ENCODE results near the gene PLB1. TPM values are rescaled to one million over a fixed set of nuclear protein-coding genes. Genes with fewer than 3 reads are reported as not detected.

Gene PLB1
- total RNA-seq, 1 experiment from 2014 or later, result 0.40 TPM

DNA sequence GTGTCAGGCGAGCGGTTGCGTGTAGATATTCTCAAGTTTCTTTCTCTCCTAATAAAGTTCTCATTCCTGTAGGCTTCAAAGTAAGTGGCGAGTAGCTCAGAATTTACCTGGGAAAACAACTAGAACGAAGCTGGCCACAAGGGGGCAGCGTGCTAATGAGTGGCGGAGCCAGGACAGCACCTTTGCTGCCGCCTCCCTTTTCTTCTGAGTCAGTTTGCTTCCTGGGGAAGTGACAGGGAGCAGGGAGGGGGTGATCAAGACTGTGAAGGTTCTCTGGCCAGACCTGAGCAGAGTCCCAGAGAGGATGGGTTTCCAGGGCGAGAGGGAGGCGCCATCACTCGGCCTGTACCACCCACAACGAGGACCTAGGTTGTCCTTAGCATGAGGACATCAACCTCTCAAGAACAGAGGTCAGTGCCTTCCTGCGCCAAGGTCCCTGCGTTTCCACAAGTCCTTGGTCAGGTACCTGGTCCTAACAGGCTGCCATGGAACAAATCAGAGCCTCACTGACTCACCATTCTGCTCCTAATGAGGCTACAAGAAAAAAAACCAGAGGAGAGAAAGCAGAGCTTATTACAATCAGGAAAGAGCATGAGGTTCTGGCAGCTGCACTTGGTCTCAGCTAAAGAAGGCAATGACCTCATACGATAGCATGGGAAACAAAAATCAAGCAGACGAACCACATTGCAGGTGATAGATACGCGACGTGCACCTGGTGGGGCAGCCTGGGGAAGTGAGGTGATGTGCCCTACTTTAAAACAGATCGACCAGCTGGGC, 98.7 kb downstream of the PLB1 start:
- H3K4me2 ChIP-seq (ENCODE audit: low read length), result peak overlapping the region; percentile 52
- H3K4me1 ChIP-seq (ENCODE audit: insufficient read depth, low read length), result peaks cover 30% of the 10 kb centered on the region
- H4K20me1 ChIP-seq (ENCODE audit: low read length), result no peaks in the 10 kb centered on the region
- ATAC-seq (peak; percentile 96), DNase-seq (peak; percentile 99)
- H3K9ac ChIP-seq (ENCODE audit: low read length), result peak overlapping the region; percentile 63
- peak overlapping the region; percentile 81 for H3K27ac ChIP-seq (ENCODE audit: low read length)
- ChIA-PET POLR2A (ENCODE audit: unreplicated experiment) (interaction anchor here (0.6 to 0.8 kb wide), 4 partner anchors 10 to 157 kb away, joined by 3 to 4 read pairs (median 4); partner anchors contain the start of gene PPP1CB), CTCF (interaction anchor here (0.6 to 2.2 kb wide), 15 partner anchors 9 to 184 kb away, joined by 3 to 30 read pairs (median 9); partner anchors contain the start of gene PPP1CB)
- H3F3A ChIP-seq (ENCODE audit: low read length, unreplicated experiment), result no peaks in the 10 kb centered on the region
- H3K79me2 ChIP-seq (ENCODE audit: low read length), result no peaks in the 10 kb centered on the region
- TF ChIP-seq EZH2 (IDR thresholded peaks at IDR 0.05; ENCODE audit: low read length, unreplicated experiment) (no peak), EZH2phosphoT487 (IDR thresholded peaks at IDR 0.05; ENCODE audit: borderline replicate concordance, low read length) (no peak)
- TF ChIP-seq, protein P1, sequence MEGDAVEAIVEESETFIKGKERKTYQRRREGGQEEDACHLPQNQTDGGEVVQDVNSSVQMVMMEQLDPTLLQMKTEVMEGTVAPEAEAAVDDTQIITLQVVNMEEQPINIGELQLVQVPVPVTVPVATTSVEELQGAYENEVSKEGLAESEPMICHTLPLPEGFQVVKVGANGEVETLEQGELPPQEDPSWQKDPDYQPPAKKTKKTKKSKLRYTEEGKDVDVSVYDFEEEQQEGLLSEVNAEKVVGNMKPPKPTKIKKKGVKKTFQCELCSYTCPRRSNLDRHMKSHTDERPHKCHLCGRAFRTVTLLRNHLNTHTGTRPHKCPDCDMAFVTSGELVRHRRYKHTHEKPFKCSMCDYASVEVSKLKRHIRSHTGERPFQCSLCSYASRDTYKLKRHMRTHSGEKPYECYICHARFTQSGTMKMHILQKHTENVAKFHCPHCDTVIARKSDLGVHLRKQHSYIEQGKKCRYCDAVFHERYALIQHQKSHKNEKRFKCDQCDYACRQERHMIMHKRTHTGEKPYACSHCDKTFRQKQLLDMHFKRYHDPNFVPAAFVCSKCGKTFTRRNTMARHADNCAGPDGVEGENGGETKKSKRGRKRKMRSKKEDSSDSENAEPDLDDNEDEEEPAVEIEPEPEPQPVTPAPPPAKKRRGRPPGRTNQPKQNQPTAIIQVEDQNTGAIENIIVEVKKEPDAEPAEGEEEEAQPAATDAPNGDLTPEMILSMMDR (conservative IDR thresholded peaks at IDR 0.05; ENCODE audit: low read depth, low read length), result peak; percentile 91
- no peaks in the 10 kb centered on the region for H3K36me3 ChIP-seq (ENCODE audit: low read depth, low read length)
- BruUV-seq (replicated peaks), result TSS peak; percentile 90
- H3K9me3 ChIP-seq (ENCODE audit: low read length), result no peaks in the 10 kb centered on the region
- no peak overlapping the region for H3K4me3 ChIP-seq (ENCODE audit: low read length)
- no peaks in the 10 kb centered on the region for H3K27me3 ChIP-seq (ENCODE audit: low read length)
- intact Hi-C loops (cut with micrococcal nuclease), result loop anchor here (1.0 to 2.0 kb wide), 6 partner anchors 10 to 159 kb away; no protein-coding TSS in a partner anchor
- peak overlapping the region; percentile 60 for H2AFZ ChIP-seq (ENCODE audit: low read length)
- no peaks in the 10 kb centered on the region for H3K9me2 ChIP-seq (replicated peaks; ENCODE audit: low read length)

- intact Hi-C loops (cut with micrococcal nuclease), result loop anchor here (2.0 kb wide), 1 partner anchor 15 kb away; no protein-coding TSS in a partner anchor
- no peak overlapping the region for H3K4me3 ChIP-seq (ENCODE audit: low read length)
- H3K9ac ChIP-seq (ENCODE audit: low read length), result no peak overlapping the region
- TF ChIP-seq, protein P1 (conservative IDR thresholded peaks at IDR 0.05; ENCODE audit: low read depth, low read length), result no peak
- TF ChIP-seq EZH2 (IDR thresholded peaks at IDR 0.05; ENCODE audit: low read length, unreplicated experiment) (no peak), EZH2phosphoT487 (IDR thresholded peaks at IDR 0.05; ENCODE audit: borderline replicate concordance, low read length) (no peak)
- H3F3A ChIP-seq (ENCODE audit: low read length, unreplicated experiment), result no peaks in the 10 kb centered on the region
- DNase-seq (no peak), ATAC-seq (no peak)
- no peak overlapping the region for H2AFZ ChIP-seq (ENCODE audit: low read length)
- no peaks in the 10 kb centered on the region for H3K9me3 ChIP-seq (ENCODE audit: low read length)
- H3K79me2 ChIP-seq (ENCODE audit: low read length), result no peaks in the 10 kb centered on the region
- 0 out of 2 replicates have a peak overlapping the region, but pooled peaks have one; percentile 52 for H3K4me2 ChIP-seq (ENCODE audit: low read length)
- ChIA-PET CTCF (interaction anchor here (1.5 to 2.2 kb wide), 6 partner anchors 26 to 159 kb away, joined by 9 to 30 read pairs (median 13); partner anchors contain the start of gene PPP1CB), POLR2A (ENCODE audit: unreplicated experiment) (no interaction called here)
- peaks cover 30% of the 10 kb centered on the region for H3K4me1 ChIP-seq (ENCODE audit: insufficient read depth, low read length)
- H3K9me2 ChIP-seq (replicated peaks; ENCODE audit: low read length), result no peaks in the 10 kb centered on the region
- H3K27ac ChIP-seq (ENCODE audit: low read length), result peak overlapping the region; percentile 81
- H3K27me3 ChIP-seq (ENCODE audit: low read length), result no peaks in the 10 kb centered on the region
- no peaks in the 10 kb centered on the region for H4K20me1 ChIP-seq (ENCODE audit: low read length)
- no peaks in the 10 kb centered on the region for H3K36me3 ChIP-seq (ENCODE audit: low read depth, low read length)
- BruUV-seq (replicated peaks), result no TSS peak
These were observed 99.5 kb downstream of the PLB1 start for GRCh38 chr2:28595323-28595722.

DNA sequence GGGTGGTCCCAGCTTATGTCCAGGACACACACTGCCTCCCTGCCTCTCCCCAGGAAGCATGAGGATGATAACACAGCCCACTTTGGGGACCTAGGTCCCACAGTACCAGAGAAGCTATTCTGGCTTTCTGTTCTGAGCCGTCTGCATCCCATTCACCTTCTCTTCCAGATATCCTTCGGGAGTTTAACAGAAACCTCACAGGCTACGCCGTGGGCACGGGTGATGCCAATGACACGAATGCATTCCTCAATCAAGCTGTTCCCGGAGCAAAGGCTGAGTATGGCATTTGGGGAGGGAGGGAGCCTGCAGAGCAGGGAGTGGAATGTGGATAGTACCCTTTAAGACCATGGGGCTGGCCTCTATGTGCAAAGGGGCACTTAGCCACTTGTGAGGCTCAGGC, 102.6 kb downstream of the PLB1 start:
- intact Hi-C loops (cut with micrococcal nuclease), result no loop called here
- ChIA-PET CTCF (no interaction called here), POLR2A (ENCODE audit: unreplicated experiment) (no interaction called here)
- Histone ChIP-seq H3F3A (ENCODE audit: low read length, unreplicated experiment) (no peaks in the 10 kb centered on the region), H3K9me3 (ENCODE audit: low read length) (no peaks in the 10 kb centered on the region), H4K20me1 (ENCODE audit: low read length) (no peaks in the 10 kb centered on the region), H3K4me1 (ENCODE audit: insufficient read depth, low read length) (peaks cover 40% of the 10 kb centered on the region), H3K79me2 (ENCODE audit: low read length) (no peaks in the 10 kb centered on the region), H3K9me2 (replicated peaks; ENCODE audit: low read length) (no peaks in the 10 kb centered on the region), H3K36me3 (ENCODE audit: low read depth, low read length) (no peaks in the 10 kb centered on the region), H3K9ac (ENCODE audit: low read length) (no peak overlapping the region), H3K27ac (ENCODE audit: low read length) (no peak overlapping the region), H3K27me3 (ENCODE audit: low read length) (no peaks in the 10 kb centered on the region), H3K4me3 (ENCODE audit: low read length) (no peak overlapping the region), H2AFZ (ENCODE audit: low read length) (no peak overlapping the region), H3K4me2 (ENCODE audit: low read length) (no peak overlapping the region)
- DNase-seq (no peak), ATAC-seq (no peak)
- no TSS peak for BruUV-seq (replicated peaks)
- no peak for TF ChIP-seq EZH2 (IDR thresholded peaks at IDR 0.05; ENCODE audit: low read length, unreplicated experiment)
